ENCODE measurements around the gene CDH23. TPM values are rescaled to one million over a fixed set of nuclear protein-coding genes. Genes with fewer than 3 reads are reported as not detected.
"Not testable (repeated sequence)": the region's sequence is repeated elsewhere in the genome, so short reads cannot be mapped to it uniquely, and the experiment has no call there.

Gene CDH23
- polyA plus RNA-seq (ENCODE audit: insufficient read length): 0.90 TPM
- long read RNA-seq, donor 1: 0 reads
- long read RNA-seq, donor 2: 0 reads
- long read RNA-seq, donor 3: 0 reads
- long read RNA-seq, donor 4, partial matches to known transcripts: 592 of 592 reads
- long read RNA-seq, donor 4, other reads (novel, unspliced or antisense): 0 of 592 reads
- long read RNA-seq, donor 5, partial matches to known transcripts: 1,968 of 2,019 reads
- long read RNA-seq, donor 5, other reads (novel, unspliced or antisense): 51 of 2,019 reads
- long read RNA-seq, donor 6: 0 reads
- long read RNA-seq, donor 7, partial matches to known transcripts: 592 of 661 reads
- long read RNA-seq, donor 7, other reads (novel, unspliced or antisense): 69 of 661 reads
- long read RNA-seq, donor 8: 0 reads

DNA sequence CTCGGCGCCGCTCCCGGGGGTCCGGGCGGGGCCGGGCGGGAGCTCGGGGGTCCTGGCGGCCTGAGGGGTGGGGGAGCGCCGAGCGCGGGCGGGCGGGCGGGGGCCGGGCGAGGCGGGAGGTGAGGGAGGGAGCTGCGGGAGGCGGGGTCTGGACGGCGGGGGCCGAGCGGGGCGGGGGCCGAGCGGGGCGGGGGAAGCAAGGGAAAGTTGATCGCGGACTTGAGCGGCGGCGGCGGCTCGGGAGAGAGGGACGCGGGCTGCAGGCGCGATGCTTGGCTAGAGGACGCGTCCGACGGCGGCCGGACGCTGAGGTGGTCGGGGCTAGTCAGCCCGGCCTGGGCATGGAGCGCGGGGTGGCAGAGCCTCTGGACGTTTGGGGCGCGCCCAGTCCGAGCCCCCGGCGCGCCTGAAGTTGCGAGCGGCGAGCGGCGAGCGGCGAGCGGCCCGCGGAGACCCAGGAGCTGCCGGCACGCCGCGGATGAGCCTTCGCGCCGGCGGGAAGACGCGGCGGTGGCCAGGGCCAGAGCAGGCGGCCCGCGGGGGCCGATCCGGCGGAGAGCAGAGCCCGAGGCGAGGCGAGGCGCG, at the start of gene CDH23:
CDH23 (plus strand) TSS at position 210 of the 585 bp plus-strand sequence. CDS start 42,912 bp downstream, outside the sequence.
- no peak for DNase-seq

DNA sequence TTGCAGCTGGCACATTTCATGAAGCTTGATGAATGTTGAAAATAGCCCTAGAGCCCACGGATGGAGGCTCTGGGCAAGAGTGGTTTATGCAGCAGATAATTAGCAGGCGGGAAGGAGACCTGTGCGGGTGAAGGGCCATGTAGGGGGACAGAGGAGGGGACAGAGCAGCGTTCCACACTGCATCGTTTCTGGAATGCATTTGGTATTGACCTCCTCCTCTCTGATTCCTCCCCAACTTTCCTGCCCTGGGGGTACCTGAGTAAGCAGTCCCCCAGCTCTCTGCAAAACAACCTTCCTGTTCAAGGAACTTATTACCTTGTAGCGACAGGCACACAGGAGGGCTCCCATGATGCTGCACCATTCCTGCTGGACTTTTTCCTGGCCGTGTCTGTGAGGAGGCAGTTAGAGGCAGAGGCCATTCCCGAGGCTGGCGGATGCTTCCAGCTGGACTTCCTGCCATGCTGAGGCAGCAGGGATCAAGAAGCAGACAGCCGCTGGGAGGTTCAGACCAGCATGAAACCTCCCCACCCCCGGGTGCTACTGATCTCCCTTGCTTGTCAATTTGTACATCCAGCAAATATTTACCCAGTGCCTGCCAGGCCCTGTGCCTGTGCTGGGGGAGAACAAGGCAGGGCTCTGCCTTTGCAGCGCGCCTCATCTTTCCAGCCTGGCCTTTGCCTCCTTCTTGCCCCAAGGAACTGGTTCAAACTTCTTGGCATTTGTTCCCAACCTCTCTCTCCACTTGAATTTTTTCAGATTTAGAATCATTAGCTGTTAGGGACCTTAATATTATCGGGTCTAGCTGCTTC, 48.9 kb upstream of the CDH23 start:
- DNase-seq: no peak

DNA sequence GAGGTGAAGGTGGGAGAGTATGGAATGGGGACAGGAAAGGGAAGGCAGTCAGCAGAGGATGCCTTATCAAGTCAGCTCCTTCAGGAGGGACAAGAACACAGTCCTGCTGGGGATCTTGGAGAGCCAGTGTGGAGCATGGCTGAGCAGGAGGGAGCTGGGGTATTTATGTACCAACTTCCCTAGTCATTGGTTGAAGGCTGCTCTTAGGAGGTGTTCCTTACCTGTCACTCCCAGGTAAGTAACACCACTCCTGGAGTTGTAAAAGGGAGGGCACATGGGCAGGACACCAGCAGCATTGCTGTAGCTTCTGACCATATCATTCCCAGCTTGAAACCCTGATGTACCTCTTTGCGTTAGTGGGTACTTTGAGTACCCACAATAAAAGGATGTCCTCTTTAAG, 47.9 kb upstream of the CDH23 start:
- DNase-seq: no peak

DNA sequence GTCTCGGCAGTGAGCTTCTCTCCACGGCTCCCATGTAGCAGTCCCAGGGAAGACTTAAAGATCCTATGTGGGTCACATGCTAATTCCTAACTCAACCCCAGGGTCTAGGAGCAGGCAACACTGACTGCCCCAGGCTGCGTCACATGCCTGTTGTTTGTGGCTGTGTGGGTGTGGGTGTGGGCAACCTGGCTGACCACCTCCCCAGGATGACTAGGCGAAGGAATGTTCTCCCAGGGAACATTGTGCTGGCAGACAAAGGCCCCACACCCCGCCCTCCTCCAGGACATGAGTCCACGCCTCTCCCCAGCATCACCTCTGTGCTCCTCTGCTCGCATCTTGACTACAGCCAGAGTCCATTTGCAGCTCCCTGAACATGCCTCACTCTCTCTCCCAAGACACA, 47.3 kb upstream of the CDH23 start:
- no peak for DNase-seq

DNA sequence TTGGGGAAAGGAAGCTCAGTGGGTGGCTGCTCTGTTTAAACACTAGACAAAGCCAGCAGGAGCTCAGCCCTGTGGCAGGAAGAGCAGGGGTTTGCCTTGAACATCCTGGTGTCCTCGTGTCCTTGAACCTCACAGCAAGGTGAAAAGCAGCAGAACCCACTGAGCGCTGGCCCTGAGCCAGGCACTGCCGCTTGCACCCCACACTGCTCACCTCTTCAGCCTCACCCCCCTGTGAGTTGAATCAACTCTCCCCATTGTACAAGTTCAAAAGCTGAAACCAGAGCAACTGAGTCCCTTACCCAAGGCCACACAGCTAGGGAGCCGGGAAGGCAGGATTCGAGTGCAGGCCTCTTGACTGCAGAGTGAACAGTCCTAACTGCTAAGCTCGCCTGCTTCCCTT, 45.6 kb upstream of the CDH23 start:
- no peak for DNase-seq

DNA sequence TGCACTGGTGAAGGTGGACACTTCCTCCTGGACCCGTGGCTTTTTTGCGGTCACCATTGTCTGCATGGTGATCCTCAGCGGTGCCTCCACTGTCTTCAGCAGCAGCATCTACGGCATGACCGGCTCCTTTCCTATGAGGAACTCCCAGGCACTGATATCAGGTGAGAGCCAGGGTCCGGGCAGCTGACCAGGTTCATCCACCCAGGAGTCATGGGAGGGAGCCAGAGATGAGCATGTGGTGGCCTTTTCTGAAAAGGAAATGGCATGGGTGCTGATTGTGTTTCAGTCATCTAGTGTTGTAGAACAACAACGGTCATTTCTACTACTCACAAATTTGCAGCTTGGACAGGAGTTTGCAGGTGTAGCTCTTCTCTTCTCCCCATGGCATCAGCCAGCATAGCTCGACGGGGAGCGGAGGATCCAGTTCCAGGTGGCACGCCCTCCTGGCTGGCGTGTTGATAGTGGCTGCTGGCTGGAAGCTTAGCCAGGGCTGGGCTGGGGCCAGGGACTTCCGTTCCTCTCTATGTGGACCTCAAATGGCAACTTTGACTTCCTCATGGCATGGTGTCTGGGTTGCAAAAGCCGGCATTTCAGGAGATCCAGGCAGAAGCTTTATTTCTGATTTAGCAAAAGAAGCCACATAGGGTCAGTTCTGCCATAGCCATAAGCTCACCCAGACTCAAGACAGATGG, 44.9 kb upstream of the CDH23 start:
- no peak for DNase-seq

DNA sequence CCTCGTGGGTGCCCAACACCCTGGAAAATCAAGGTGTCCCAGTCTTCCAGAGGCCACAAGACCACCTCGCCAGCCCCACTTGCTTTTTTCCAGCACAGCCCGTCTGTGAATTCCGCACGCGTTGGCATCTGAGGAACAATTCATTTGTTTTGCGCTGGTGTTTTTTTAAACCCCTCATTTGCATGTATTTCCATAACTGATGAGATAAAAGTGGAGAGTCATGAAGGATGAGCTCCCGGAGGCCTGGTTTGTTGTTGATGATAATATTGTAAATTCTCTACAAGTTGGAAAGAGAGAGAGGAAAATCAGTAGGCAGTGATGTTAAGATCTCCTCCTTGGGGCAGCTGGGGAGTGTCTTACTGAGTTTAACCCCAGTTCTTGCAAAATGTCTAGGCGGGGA, 43.1 kb upstream of the CDH23 start:
- no peak for DNase-seq

DNA sequence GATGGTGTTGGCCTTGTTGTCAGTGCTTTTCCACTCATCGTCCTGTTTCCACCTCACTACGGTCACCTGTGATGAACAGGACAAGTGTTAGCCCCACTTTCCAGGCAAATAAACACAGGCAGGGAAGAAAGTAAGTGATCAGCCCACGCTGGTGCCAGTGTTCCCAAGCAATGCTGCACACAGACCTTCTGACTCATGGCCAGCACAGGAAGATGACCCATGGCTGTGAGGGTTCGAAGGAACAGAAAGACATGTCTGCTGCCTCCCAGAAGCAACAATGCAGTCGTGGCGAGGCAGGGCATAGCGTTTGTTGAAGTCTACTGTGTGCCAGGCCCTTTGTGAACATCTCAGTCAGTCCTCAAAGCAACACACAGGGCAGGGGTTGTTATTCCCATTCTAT, 41.9 kb upstream of the CDH23 start:
- DNase-seq: no peak

DNA sequence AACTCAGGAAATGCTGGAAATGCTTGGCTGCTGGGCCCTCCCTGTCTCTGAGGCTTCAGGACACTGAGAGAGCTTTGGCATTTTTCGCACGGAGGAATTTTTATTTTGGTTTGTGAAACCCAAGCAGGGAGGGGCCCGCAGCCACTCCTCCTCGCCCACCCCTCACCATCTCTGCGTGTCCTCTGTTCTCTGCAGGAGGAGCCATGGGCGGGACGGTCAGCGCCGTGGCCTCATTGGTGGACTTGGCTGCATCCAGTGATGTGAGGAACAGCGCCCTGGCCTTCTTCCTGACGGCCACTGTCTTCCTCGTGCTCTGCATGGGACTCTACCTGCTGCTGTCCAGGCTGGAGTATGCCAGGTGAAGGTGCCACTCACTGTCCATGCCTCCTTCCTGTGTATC, 40.8 kb upstream of the CDH23 start:
- no peak for DNase-seq

DNA sequence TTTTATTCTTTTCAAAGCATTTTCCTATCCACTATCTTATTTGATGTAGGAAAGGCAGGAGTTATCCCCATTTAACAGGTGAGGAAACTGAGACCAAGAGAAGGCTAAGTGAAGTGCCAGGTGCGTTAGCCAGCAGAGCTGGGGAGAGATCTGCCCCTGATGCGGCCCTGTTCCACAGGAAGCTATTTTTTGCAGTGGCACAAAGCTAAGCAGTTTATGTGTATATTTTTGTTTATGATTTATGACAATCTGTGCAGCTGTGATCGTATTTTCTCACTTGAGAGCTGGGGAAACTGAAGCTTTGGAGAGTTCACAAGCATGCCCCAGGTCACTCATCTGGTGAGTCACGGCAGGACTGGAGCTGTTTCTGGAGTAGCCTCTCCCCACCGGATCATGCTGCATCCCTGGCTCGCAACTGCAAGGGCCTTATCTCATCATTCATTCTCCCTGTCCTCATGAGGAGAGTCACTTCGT, 38.9 kb upstream of the CDH23 start:
- no peak for DNase-seq

DNA sequence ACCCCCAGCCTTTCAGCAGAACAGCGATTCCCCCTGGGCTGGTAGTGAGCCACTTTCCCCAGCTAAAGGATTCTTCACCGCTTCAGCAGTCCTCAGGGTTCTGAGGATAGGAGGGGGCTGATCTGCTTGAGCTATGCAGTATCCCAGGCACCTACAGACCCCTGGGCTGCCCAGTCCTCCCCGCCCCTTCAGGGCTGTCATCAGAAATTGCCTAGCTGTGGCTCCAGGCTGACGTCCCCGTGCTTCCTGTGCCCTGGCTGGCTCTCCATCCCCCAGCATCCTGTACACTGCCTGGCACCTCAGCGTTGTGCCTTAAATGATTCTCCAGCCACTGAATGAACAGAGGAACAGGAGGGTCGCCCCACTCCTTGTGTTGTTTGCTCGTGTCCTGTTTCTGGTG, 38.4 kb upstream of the CDH23 start:
- no peak for DNase-seq

DNA sequence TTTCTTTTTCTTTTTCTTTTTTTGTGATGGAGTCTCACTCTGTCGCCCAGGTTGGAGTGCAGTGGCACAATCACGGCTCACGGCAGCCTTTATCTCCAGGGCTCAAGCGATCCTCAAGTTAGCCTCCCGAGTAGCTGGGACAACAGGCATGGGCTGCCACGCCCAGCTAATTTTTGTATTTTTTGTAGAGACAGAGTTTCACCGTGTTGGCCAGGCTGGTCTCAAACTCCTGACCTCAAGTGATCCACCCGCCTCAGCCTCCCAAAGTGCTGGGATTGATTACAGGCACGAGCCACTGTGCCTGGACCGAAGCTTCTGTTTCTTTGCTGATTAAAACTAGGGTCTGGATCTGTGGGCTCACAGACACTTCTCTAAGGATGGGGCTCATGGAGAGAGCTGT, 37.8 kb upstream of the CDH23 start:
- not testable (repeated sequence) for DNase-seq

DNA sequence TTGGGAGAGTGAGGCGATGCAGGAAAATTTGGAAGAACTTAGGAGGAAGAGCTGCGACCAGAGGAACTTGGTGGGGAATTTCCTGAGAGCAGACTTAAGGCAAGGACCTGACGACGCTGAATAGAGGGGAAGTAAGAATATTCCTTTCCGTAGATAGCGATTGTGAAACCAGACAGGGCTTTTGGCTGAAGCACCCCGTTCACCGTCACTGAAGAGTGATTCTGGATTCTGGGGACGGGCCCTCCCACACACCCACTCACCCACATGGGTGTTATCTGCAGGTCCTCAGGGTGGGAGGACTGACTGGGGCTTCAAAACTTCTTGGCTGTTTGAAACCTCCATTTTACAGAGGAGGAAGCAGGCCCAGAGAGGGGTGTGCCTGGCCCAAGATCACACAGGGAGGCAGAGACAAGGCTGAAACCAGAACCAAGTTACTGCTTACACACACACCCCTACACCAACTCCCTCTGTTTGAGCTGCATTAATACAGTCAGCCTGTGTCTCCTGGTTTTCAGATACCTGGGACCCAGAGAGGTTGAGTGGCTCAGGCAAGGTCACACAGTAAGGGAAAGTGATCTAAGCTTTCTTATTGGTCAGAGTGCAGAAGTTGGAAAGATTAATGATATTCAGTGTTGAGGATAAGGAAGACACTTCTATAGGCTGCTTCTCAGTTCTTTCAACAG, 37.2 kb upstream of the CDH23 start:
- no peak for DNase-seq

DNA sequence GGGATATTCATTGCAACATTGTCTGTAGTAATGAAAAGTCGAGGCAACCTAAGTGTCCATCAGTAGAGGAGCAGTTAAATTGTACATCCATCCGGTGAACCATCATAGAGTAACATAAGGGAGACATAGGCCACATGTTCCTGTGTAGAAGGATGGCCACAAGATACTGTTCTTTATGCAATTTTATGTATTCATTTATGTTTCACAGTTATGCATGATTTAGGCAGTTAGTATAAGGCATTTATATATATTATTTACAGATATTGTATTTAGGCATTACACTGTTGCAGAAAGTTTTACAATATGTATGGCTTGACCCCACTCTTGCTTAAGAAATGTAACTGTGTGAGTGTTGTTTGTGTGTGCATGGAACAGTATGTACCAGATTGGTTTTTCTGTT, 36.0 kb upstream of the CDH23 start:
- no peak for DNase-seq

DNA sequence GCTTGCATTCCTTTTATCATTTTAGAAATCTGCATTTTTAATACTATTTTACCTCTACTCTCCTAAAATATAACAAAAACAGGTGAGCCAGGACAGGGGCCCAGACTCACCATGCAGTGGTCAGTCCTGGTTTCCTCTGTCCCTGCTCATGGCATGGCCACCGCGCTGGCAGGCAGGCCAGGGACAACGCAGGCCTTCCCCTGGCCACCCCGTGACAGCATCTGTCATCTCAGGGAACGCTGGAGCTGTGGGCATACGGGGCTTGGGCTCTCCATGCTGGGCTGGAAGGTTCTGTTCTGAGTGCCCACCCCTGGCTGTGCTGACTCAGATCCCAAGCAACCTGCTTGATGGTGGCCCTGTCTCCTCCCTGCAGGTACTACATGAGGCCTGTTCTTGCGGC, 35.1 kb upstream of the CDH23 start:
- DNase-seq: no peak

DNA sequence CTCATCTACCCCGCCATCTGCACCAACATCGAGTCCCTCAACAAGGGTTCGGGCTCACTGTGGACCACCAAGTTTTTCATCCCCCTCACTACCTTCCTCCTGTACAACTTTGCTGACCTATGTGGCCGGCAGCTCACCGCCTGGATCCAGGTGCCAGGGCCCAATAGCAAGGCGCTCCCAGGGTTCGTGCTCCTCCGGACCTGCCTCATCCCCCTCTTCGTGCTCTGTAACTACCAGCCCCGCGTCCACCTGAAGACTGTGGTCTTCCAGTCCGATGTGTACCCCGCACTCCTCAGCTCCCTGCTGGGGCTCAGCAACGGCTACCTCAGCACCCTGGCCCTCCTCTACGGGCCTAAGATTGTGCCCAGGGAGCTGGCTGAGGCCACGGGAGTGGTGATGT, 34.6 kb upstream of the CDH23 start:
- DNase-seq: no peak

DNA sequence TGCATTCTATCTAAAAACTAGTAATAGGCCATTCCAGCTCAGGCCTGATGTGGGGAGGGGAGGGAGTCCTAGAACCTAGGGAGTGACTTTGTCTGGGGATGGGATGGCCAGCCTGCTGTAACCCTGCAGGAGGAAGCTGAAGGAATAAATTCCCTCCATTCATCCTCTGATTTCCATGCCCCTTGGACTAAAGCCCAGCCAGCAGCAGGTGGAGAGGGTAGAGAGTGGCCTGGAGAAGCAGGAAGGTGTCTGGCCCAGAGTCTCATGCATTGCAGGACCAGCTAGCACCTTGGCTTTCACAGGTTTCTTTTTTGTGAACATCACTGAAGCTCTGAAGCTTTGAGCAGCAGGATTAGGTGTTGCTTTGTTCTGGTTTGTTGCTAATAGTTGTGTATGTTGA, 32.8 kb upstream of the CDH23 start:
- no peak for DNase-seq

DNA sequence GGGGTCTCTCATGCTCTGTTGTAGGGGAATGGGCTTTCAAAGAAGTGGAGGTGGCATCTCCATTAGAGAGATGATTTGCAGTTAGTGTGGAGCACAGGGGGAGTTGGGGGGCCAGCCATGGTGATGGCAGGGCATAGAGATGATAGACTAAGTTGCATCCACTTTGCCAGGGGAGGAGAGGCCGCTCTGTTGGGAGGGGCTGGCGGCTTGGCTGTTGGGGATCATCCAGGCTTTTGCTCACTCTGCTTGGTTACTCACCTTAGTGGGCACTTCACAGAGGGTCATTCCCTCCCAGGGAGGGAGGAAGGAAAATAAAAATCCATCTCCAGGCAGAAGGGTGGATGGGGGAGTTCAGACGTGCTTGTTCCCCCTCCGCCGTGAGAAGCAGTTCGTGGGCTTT, 31.4 kb upstream of the CDH23 start:
- no peak for DNase-seq

DNA sequence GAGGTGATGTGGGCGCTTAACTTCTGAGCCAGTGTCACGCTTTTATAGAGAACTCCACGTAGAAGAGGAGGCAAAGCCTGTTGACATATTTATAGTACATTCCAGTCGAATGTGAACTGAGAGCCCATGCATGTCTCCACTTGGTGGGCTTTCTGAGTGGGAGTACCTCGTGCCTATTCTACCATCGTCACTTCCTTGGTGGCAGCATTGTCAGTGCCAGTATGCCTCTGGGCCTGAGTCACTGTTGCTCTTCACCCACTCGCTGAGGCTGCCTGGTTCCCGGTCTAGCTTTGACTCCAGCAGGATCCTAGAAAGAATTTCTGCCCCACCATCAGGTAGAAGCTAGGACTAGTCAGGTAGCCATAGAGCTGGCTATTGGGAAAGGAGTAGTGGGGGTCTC, 30.0 kb upstream of the CDH23 start:
- no peak for DNase-seq

DNA sequence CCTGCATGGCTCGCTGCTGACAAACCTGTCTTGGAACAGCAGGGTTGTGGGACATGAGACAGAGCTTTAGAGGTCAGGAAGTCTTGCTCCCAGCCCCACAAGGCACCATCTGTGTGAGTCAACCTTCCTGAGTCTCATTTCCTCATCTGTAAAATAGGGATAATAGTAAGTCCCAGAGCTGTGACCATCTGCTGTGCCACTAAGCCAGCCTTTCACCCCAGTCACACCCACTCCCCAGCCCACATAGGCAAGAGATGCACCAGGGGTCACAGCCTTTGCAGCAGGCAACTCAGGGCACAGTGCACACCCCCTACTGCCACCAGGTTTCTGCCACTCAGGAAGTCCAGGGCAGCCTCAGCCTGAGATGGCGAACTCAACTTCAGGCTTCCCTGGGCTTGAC, 29.4 kb upstream of the CDH23 start:
- no peak for DNase-seq

DNA sequence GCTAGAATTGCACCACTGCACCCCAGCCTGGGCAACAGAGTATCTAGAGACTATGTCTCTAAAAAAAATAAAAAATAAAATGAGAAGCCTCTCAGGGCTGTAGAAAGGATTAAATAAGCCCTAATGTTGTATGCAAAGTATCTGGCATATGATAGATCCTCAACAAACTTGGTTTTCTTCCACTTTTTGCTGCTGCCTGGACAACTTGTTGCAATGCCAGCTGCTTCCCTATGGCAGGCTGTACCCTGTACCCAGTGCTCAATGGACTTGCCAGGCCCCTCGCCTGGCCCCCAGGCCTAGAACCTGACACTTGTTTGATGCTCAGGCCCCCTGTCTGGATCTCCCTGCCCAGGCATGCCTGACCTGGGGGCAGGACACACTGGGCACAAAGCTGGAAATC, 28.5 kb upstream of the CDH23 start:
- no peak for DNase-seq

DNA sequence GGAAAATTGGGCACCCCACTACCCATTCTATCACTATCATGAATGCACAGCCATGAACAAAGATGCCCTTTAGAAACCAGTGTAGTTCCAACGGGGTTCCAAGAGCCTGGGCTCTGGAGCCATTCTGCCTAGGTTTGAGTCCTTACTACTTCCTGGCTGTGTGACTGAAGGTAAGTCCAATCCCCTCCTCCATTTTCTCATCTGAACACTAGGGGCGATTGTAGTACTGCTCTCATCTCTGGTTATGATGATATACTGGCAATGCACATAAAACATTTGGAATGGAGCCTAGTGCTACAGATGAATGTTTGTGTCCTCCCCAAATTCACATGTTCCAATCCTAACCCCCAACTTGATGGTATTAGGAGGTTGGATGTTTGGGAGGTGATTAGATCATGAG, 28.1 kb upstream of the CDH23 start:
- DNase-seq: no peak

Measured in left kidney (tissue), 8 donors.